H9 (cell line): ENCODE data around the gene TAF5L. TPM values are rescaled to one million over a fixed set of nuclear protein-coding genes. Genes with fewer than 3 reads are reported as not detected.

Source experiments
- DNase-seq: peaks from one replicate; pipeline ENCODE4 v3.0.0-alpha.2; 2017
- H2AFZ ChIP-seq: one replicate; pipeline ENCODE4 v1.6.1; 2013; ENCODE audit warnings: mild to moderate bottlenecking, low read length, control low read depth, moderate library complexity
- H2AK5ac ChIP-seq: 2 replicates; pipeline ENCODE4 v1.6.1; 2013; ENCODE audit warnings: low read length, control low read depth, mixed read lengths; ENCODE audit not compliant: insufficient read length
- H2BK120ac ChIP-seq: one replicate; pipeline ENCODE4 v1.6.1; 2013; ENCODE audit warnings: low read depth, mild to moderate bottlenecking, low read length, control low read depth, inconsistent platforms; ENCODE audit not compliant: poor library complexity, severe bottlenecking
- H2BK12ac ChIP-seq: 2 replicates; pipeline ENCODE4 v1.6.1; 2013; ENCODE audit warnings: low read length, control low read depth, mixed read lengths, low read depth; ENCODE audit not compliant: insufficient read length
- H2BK15ac ChIP-seq: 2 replicates; pipeline ENCODE4 v1.6.1; 2013; ENCODE audit warnings: low read depth, low read length, control low read depth
- H2BK20ac ChIP-seq: one replicate; pipeline ENCODE4 v1.6.1; 2013; ENCODE audit warnings: low read depth, mild to moderate bottlenecking, low read length, control low read depth, inconsistent platforms; ENCODE audit not compliant: poor library complexity, severe bottlenecking
- H2BK5ac ChIP-seq: 2 replicates; pipeline ENCODE4 v1.6.1; 2013; ENCODE audit warnings: low read length, control low read depth, mixed read lengths; ENCODE audit not compliant: insufficient read length
- H3K14ac ChIP-seq: 2 replicates; pipeline ENCODE4 v1.6.1; 2013; ENCODE audit warnings: low read length, control low read depth; ENCODE audit not compliant: insufficient read depth
- H3K18ac ChIP-seq: 2 replicates; pipeline ENCODE4 v1.6.1; 2013; ENCODE audit warnings: low read depth, mild to moderate bottlenecking, mixed read lengths, low read length, control low read depth; ENCODE audit not compliant: insufficient read length
- H3K23ac ChIP-seq: 2 replicates; pipeline ENCODE4 v1.6.1; 2013; ENCODE audit warnings: low read length, control low read depth, mixed read lengths, low read depth; ENCODE audit not compliant: insufficient read length
- H3K23me2 ChIP-seq: 2 replicates; pipeline ENCODE4 v1.6.1; 2013; ENCODE audit warnings: low read depth, mild to moderate bottlenecking, mixed read lengths, low read length, control low read depth; ENCODE audit not compliant: insufficient read length, poor library complexity, severe bottlenecking
- H3K27ac ChIP-seq: 2 replicates; pipeline ENCODE4 v1.5.1; 2013; ENCODE audit warnings: low read length, control low read depth, mixed read lengths, low read depth; ENCODE audit not compliant: insufficient read length
- H3K27me3 ChIP-seq: 2 replicates; pipeline ENCODE4 v1.6.1; 2013; ENCODE audit warnings: low read length, control low read depth, inconsistent platforms; ENCODE audit not compliant: insufficient read depth
- H3K4ac ChIP-seq: 2 replicates; pipeline ENCODE4 v1.6.1; 2013; ENCODE audit warnings: low read depth, mild to moderate bottlenecking, control low read depth, inconsistent platforms, low read length, moderate library complexity
- H3K4me1 ChIP-seq: 2 replicates; pipeline ENCODE4 v1.6.1; 2013; ENCODE audit warnings: low read length, control low read depth, inconsistent platforms; ENCODE audit not compliant: insufficient read depth
- H3K4me2 ChIP-seq: 2 replicates; pipeline ENCODE4 v1.6.1; 2013; ENCODE audit warnings: low read length, control low read depth, mixed read lengths; ENCODE audit not compliant: insufficient read length, insufficient read depth
- H3K56ac ChIP-seq: 2 replicates; pipeline ENCODE4 v1.6.1; 2013; ENCODE audit warnings: low read depth, mild to moderate bottlenecking, mixed read lengths, low read length, control low read depth; ENCODE audit not compliant: insufficient read length
- H3K79me1 ChIP-seq: 2 replicates; pipeline ENCODE4 v1.6.1; 2013; ENCODE audit warnings: low read depth, mild to moderate bottlenecking, moderate library complexity, low read length, control low read depth, inconsistent platforms; ENCODE audit not compliant: insufficient read depth, poor library complexity, severe bottlenecking
- H3K79me2 ChIP-seq: 2 replicates; pipeline ENCODE4 v1.6.1; 2013; ENCODE audit warnings: low read length, control low read depth, inconsistent platforms; ENCODE audit not compliant: insufficient read depth
- H3K9ac ChIP-seq: 2 replicates; pipeline ENCODE4 v1.6.1; 2013; ENCODE audit warnings: low read length, control low read depth, mixed read lengths; ENCODE audit not compliant: insufficient read length; ENCODE audit errors: extremely low read depth
- H3K9me3 ChIP-seq: one replicate; pipeline ENCODE4 v1.6.1; 2013; ENCODE audit warnings: low read depth, low read length, inconsistent platforms; ENCODE audit not compliant: control insufficient read depth
- H3T11ph ChIP-seq: one replicate; pipeline ENCODE4 v1.6.1; 2013; ENCODE audit warnings: mild to moderate bottlenecking, low read length, control low read depth, inconsistent platforms
- H4K20me1 ChIP-seq: one replicate; pipeline ENCODE4 v1.6.1; 2013; ENCODE audit not compliant: control insufficient read depth, insufficient read length, insufficient read depth
- H4K5ac ChIP-seq: 2 replicates; pipeline ENCODE4 v1.6.1; 2013; ENCODE audit warnings: low read depth, mild to moderate bottlenecking, mixed read lengths, low read length, control low read depth; ENCODE audit not compliant: insufficient read length
- H4K8ac ChIP-seq: replicated peaks from 2 replicates; pipeline ENCODE4 v1.6.1; 2013; ENCODE audit warnings: low read length, control low read depth, mixed read lengths, low read depth; ENCODE audit not compliant: insufficient read length
- H4K91ac ChIP-seq: 2 replicates; pipeline ENCODE4 v1.6.1; 2013; ENCODE audit warnings: low read depth, mild to moderate bottlenecking, moderate library complexity, mixed read lengths, low read length, control low read depth; ENCODE audit not compliant: insufficient read length
- H3K27ac Mint-ChIP-seq, 3 experiments: 2 replicates in 2 of 3; 3 replicates in 1 of 3; pipeline ENCODE4 v1.8.0; 2020 to 2021; ENCODE audit warnings: mixed read lengths in 3 of 3, mild to moderate bottlenecking in 1 of 3, moderate library complexity in 1 of 3
- H3K27me3 Mint-ChIP-seq: 2 replicates; pipeline ENCODE4 v1.8.0; 2021; ENCODE audit warnings: low read depth, mild to moderate bottlenecking, moderate library complexity, mixed read lengths
- H3K36me3 Mint-ChIP-seq, 3 experiments: 2 replicates in 2 of 3; 3 replicates in 1 of 3; pipeline ENCODE4 v1.8.0; 2020 to 2021; ENCODE audit warnings: low read depth in 3 of 3, mixed read lengths in 3 of 3; ENCODE audit not compliant: insufficient read depth in 1 of 3
- H3K4me1 Mint-ChIP-seq, 2 experiments: 2 replicates each; pipeline ENCODE4 v1.8.0; 2020; ENCODE audit warnings: mixed read lengths in 2 of 2
- H3K4me3 Mint-ChIP-seq, 2 experiments: 2 replicates in 1 of 2; 3 replicates in 1 of 2; pipeline ENCODE4 v1.8.0; 2020 to 2021; ENCODE audit warnings: mild to moderate bottlenecking in 2 of 2, mixed read lengths in 2 of 2, moderate library complexity in 1 of 2
- H3K9me3 Mint-ChIP-seq, 2 experiments: 2 replicates in 1 of 2; 3 replicates in 1 of 2; pipeline ENCODE4 v1.8.0; 2020; ENCODE audit warnings: mild to moderate bottlenecking in 2 of 2, mixed read lengths in 2 of 2, moderate library complexity in 1 of 2
- CTCF ChIP-seq: fragments of 200-600 bp; sonication (generic); conservative IDR thresholded peaks from 3 replicates; pipeline ENCODE4 v1.8.0; 2021; ENCODE audit warnings: antibody characterized with exemption, mild to moderate bottlenecking
- WGBS: extraction: QIAGEN DNeasy Blood & Tissue Kit; methylation state at CpG from one replicate; pipeline ENCODE4 v1.1.7; 2013; ENCODE audit warnings: missing lambda C conversion rate, low lambda C conversion rate, mixed read lengths; ENCODE audit not compliant: insufficient read length; ENCODE audit errors: extremely low coverage; 5-methylcytosine and 5-hydroxymethylcytosine counted together
- total RNA-seq: library from RNA; stranded (reverse); gene quantifications from 2 replicates; pipeline ENCODE4 v1.2.1, GENCODE V29; 2021

Gene TAF5L
- total RNA-seq, 1 experiment from 2014 or later: 30.3 TPM

- no peak overlapping the region for H2BK12ac ChIP-seq
- no peak overlapping the region for H2AFZ ChIP-seq
- no peak overlapping the region for H2BK15ac ChIP-seq
- no peaks in the 10 kb centered on the region for H3K27me3 Mint-ChIP-seq
- no peak overlapping the region for H3K56ac ChIP-seq
- H4K5ac ChIP-seq: no peak overlapping the region
- DNase-seq: no peak
- H3T11ph ChIP-seq: no peak overlapping the region
- H3K9me3 ChIP-seq: no peaks in the 10 kb centered on the region
- no peaks in the 10 kb centered on the region for H3K79me2 ChIP-seq
- H4K20me1 ChIP-seq: no peaks in the 10 kb centered on the region
- H3K36me3 Mint-ChIP-seq: peaks cover 17 to 70% (median 45%) of the 10 kb centered on the region in 3 experiments; a peak in 6 of 7 replicates
- no peak overlapping the region for H3K14ac ChIP-seq
- no peak for TF ChIP-seq CTCF
- no peak overlapping the region for H3K4ac ChIP-seq
- no peak overlapping the region for H2BK120ac ChIP-seq
- no peak overlapping the region for H3K27ac ChIP-seq
- no peak overlapping the region for H4K91ac ChIP-seq
- no peak overlapping the region for H3K23ac ChIP-seq
- H3K4me1 Mint-ChIP-seq: peaks cover 7 to 9% of the 10 kb centered on the region in 2 experiments; a peak in 3 of 4 replicates
- H3K27me3 ChIP-seq: no peaks in the 10 kb centered on the region
- H3K4me2 ChIP-seq: no peak overlapping the region
- H3K9ac ChIP-seq: no peak overlapping the region
- H3K4me1 ChIP-seq: no peaks in the 10 kb centered on the region; the same call in 1 of the 2 replicates
- H3K23me2 ChIP-seq: no peaks in the 10 kb centered on the region
- no CpG with 5 or more reads among the region's 2 CpGs for WGBS
- H3K18ac ChIP-seq: no peak overlapping the region
- no peaks in the 10 kb centered on the region for H3K9me3 Mint-ChIP-seq
- H3K4me3 Mint-ChIP-seq: no peak overlapping the region; a peak in 1 of 5 replicates
- no peaks in the 10 kb centered on the region for H3K79me1 ChIP-seq
- H2BK20ac ChIP-seq: no peak overlapping the region
- no peak overlapping the region for H4K8ac ChIP-seq
- no peak overlapping the region for H2AK5ac ChIP-seq
- no peak overlapping the region for H2BK5ac ChIP-seq
- H3K27ac Mint-ChIP-seq: peak overlapping the region in 2 of 3 experiments; percentile 5 to 9; a peak in 3 of 7 replicates
Observed at GRCh38 chr1:229607370-229607769, 18.6 kb downstream of the TAF5L start.
